ENCODE results near the gene TIGD2.

TIGD2 gene

GRCh38 chr4:89109841-89110540, 1.3 kb upstream of the TIGD2 start:
- no peaks in the 10 kb centered on the region for H3K36me3 ChIP-seq (ENCODE audit: low read length)
- H3K27ac ChIP-seq (ENCODE audit: low read depth, low read length): no peak overlapping the region
- no peak overlapping the region for H3K9ac ChIP-seq (ENCODE audit: low read length)
- no peaks in the 10 kb centered on the region for H3F3A ChIP-seq (ENCODE audit: insufficient read depth)
- no peaks in the 10 kb centered on the region for H3K9me3 ChIP-seq (ENCODE audit: insufficient read depth, low read length)
- TF ChIP-seq, protein P1, sequence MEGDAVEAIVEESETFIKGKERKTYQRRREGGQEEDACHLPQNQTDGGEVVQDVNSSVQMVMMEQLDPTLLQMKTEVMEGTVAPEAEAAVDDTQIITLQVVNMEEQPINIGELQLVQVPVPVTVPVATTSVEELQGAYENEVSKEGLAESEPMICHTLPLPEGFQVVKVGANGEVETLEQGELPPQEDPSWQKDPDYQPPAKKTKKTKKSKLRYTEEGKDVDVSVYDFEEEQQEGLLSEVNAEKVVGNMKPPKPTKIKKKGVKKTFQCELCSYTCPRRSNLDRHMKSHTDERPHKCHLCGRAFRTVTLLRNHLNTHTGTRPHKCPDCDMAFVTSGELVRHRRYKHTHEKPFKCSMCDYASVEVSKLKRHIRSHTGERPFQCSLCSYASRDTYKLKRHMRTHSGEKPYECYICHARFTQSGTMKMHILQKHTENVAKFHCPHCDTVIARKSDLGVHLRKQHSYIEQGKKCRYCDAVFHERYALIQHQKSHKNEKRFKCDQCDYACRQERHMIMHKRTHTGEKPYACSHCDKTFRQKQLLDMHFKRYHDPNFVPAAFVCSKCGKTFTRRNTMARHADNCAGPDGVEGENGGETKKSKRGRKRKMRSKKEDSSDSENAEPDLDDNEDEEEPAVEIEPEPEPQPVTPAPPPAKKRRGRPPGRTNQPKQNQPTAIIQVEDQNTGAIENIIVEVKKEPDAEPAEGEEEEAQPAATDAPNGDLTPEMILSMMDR (IDR thresholded peaks at IDR 0.05; ENCODE audit: insufficient read depth, low read length, poor library complexity, severe bottlenecking): no peak
- TF ChIP-seq EZH2phosphoT487 (conservative IDR thresholded peaks at IDR 0.05; ENCODE audit: low read length): no peak
- no peaks in the 10 kb centered on the region for H4K20me1 ChIP-seq (ENCODE audit: low read depth, low read length)
- no peaks in the 10 kb centered on the region for H3K9me2 ChIP-seq (replicated peaks; ENCODE audit: insufficient read depth, low read length)
- no peak overlapping the region for H3K4me2 ChIP-seq (ENCODE audit: low read depth, low read length, poor library complexity, severe bottlenecking)
- no peak overlapping the region for H2AFZ ChIP-seq (ENCODE audit: low read depth, low read length, severe bottlenecking)
- no peaks in the 10 kb centered on the region for H3K27me3 ChIP-seq (ENCODE audit: low read length)
- H3K79me2 ChIP-seq (ENCODE audit: insufficient read depth, low read length): no peaks in the 10 kb centered on the region
- H3K4me3 ChIP-seq (ENCODE audit: insufficient read depth, low read length, poor library complexity, severe bottlenecking): no peak overlapping the region

DNA sequence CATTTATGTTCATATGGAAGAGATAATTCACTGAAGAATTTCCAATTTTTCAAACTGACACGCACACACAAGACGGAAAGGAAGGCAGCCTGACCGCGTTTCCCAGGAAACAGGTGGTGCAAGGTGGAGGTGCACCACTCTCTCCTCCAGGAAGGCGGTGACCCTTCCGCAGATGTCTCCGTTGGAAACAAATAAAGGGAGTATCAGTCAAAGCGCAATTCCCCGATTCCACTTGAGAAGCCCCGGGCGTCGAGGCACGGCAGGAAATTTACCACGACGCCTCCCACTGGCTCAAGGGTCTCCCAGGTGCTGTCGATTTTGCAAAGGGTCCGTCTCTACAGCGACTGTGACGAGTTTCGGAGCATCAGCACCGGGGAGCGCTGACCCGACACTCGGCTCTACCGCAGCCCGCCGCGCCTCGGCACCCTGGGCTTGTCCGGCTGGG, 770 bp upstream of the TIGD2 start:
- Histone ChIP-seq H4K20me1 (ENCODE audit: low read depth, low read length) (no peaks in the 10 kb centered on the region), H2AFZ (ENCODE audit: low read depth, low read length, severe bottlenecking) (peak overlapping the region; percentile 69), H3K9me3 (ENCODE audit: insufficient read depth, low read length) (no peaks in the 10 kb centered on the region), H3K9ac (ENCODE audit: low read length) (peak overlapping the region; percentile 37; the same call in 1 of the 2 replicates), H3K27ac (ENCODE audit: low read depth, low read length) (no peak overlapping the region), H3K9me2 (replicated peaks; ENCODE audit: insufficient read depth, low read length) (no peaks in the 10 kb centered on the region), H3K4me3 (ENCODE audit: insufficient read depth, low read length, poor library complexity, severe bottlenecking) (peak overlapping the region; percentile 56), H3K36me3 (ENCODE audit: low read length) (no peaks in the 10 kb centered on the region), H3K4me2 (ENCODE audit: low read depth, low read length, poor library complexity, severe bottlenecking) (peak overlapping the region; percentile 50), H3K79me2 (ENCODE audit: insufficient read depth, low read length) (no peaks in the 10 kb centered on the region), H3F3A (ENCODE audit: insufficient read depth) (no peaks in the 10 kb centered on the region), H3K27me3 (ENCODE audit: low read length) (no peaks in the 10 kb centered on the region)
- no peak for TF ChIP-seq EZH2phosphoT487 (conservative IDR thresholded peaks at IDR 0.05; ENCODE audit: low read length)
- TF ChIP-seq, protein P1 (IDR thresholded peaks at IDR 0.05; ENCODE audit: insufficient read depth, low read length, poor library complexity, severe bottlenecking): no peak

- Histone ChIP-seq H3K9ac (ENCODE audit: low read length) (peak overlapping the region; percentile 76), H3K36me3 (ENCODE audit: low read length) (no peaks in the 10 kb centered on the region), H3K4me3 (ENCODE audit: insufficient read depth, low read length, poor library complexity, severe bottlenecking) (peak overlapping the region; percentile 76), H3K9me3 (ENCODE audit: insufficient read depth, low read length) (no peaks in the 10 kb centered on the region), H3K27me3 (ENCODE audit: low read length) (no peaks in the 10 kb centered on the region), H3F3A (ENCODE audit: insufficient read depth) (no peaks in the 10 kb centered on the region), H3K9me2 (replicated peaks; ENCODE audit: insufficient read depth, low read length) (no peaks in the 10 kb centered on the region), H3K4me2 (ENCODE audit: low read depth, low read length, poor library complexity, severe bottlenecking) (peak overlapping the region; percentile 77), H3K27ac (ENCODE audit: low read depth, low read length) (no peak overlapping the region), H2AFZ (ENCODE audit: low read depth, low read length, severe bottlenecking) (peak overlapping the region; percentile 43), H3K79me2 (ENCODE audit: insufficient read depth, low read length) (no peaks in the 10 kb centered on the region), H4K20me1 (ENCODE audit: low read depth, low read length) (no peaks in the 10 kb centered on the region)
- TF ChIP-seq, protein P1 (IDR thresholded peaks at IDR 0.05; ENCODE audit: insufficient read depth, low read length, poor library complexity, severe bottlenecking): no peak
- TF ChIP-seq EZH2phosphoT487 (conservative IDR thresholded peaks at IDR 0.05; ENCODE audit: low read length): no peak
Measured at GRCh38 chr4:89111833-89112563, 665 bp downstream of the TIGD2 start.
